Testis (tissue), 2 donors: ENCODE results near the gene TAS2R16.

Experiments
- CTCF ChIP-seq, 3 experiments: fragments of 450-650 bp in 2 of 3; fragments of 200-600 bp in 1 of 3; sonication (generic) in 1 of 3; IDR thresholded peaks; one replicate each; pipeline ENCODE4 v1.5.1; 2016 to 2019; ENCODE audit warnings: antibody characterized with exemption in 3 of 3, mild to moderate bottlenecking in 2 of 3, moderate library complexity in 1 of 3
- POLR2A ChIP-seq: fragments of 450-650 bp; IDR thresholded peaks from one replicate; pipeline ENCODE4 v1.6.1; 2017; ENCODE audit warnings: antibody characterized with exemption, mild to moderate bottlenecking, moderate library complexity

- TF ChIP-seq CTCF (IDR thresholded peaks at IDR 0.05) (no peak), POLR2A (no peak)
Measured at GRCh38 chr7:123011766-123012369, 16.4 kb upstream of the TAS2R16 start.
